ENCODE data around the gene NME4.

DNA sequence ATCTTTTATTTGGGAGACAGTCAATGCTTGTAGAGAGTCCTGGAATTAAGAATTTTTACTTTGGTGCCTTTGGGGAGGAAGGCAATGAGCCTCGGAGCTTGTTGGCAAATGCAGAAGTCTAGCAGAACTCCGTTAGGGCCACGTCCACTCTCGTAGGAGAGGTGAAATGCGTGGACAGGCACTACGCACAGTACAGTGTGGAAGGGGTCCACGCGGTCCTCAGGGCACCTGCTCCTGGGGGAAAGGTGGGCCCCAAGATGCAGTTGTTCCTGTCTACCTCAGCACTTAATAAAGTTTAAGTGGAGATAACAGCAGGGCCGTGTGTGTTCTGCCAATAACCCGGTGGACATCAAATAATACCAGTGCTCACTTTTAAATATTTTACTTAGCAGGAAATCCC lies 30.3 kb downstream of the NME4 start:
- TF ChIP-seq CTCF (IDR thresholded peaks at IDR 0.05) (no peak), ZFX (IDR thresholded peaks at IDR 0.05; ENCODE audit: borderline replicate concordance) (no peak)
